HepG2 (cell line): ENCODE data around the gene ARFGEF3. TPM values are rescaled to one million over a fixed set of nuclear protein-coding genes. Genes with fewer than 3 reads are reported as not detected.
A peak's percentile ranks its signal among the peaks of the same experiment; 100 is the strongest.

ENCODE experiments used
- ATAC-seq: fragments of 200-7000 bp; cut with Tn5 transposase; 3 replicates; pipeline ENCODE4 v1.9.1; 2020; ENCODE audit warnings: mild to moderate bottlenecking, moderate library complexity
- BruUV-seq: library from RNA; stranded (reverse); fragments of 400-500 nt; replicated peaks from 2 replicates; lab custom pipeline; 2021; lab: Mats Ljungman, UMichigan
- CTCF ChIA-PET: fragments of 300-600 bp; formaldehyde crosslinking; extraction: SDS; loops from one replicate; lab custom pipeline; 2021; ENCODE audit warnings: low total read pairs, inconsistent platforms, low intra/inter-chr PET ratio; lab: Yijun Ruan, JAX
- POLR2A ChIA-PET: fragments of 350-600 bp; sonication (Branson Sonifier 250); formaldehyde crosslinking; loops from one replicate; lab custom pipeline; 2020; ENCODE audit warnings: antibody characterized with exemption, inconsistent platforms; lab: Yijun Ruan, JAX
- DNase-seq: peaks from one replicate; pipeline ENCODE4 v3.0.0-alpha.2; 2015; ENCODE audit warnings: low spot score
- FAIRE-seq: peaks from 3 replicates; lab custom pipeline; 2011; peaks lifted over from hg19 to GRCh38; lab: Jason Lieb, UNC
- H2AFZ ChIP-seq: one replicate; pipeline ENCODE4 v1.6.1; 2011; ENCODE audit warnings: low read length, inconsistent platforms
- H3K27ac ChIP-seq: fragments of 300-600 bp; 3 replicates; pipeline ENCODE4 v1.8.0; 2011; ENCODE audit warnings: mixed run types, mild to moderate bottlenecking, mixed read lengths, low read length, inconsistent platforms; ENCODE audit not compliant: insufficient read depth; ENCODE audit errors: extremely low read length
- H3K27me3 ChIP-seq, 2 experiments: fragments of 200-600 bp in 1 of 2; 2 replicates in 1 of 2; 3 replicates in 1 of 2; pipeline versions ENCODE4 v1.6.0 to v1.8.0; 2011; ENCODE audit warnings: low read length in 2 of 2, mild to moderate bottlenecking in 2 of 2, moderate library complexity in 2 of 2, inconsistent platforms in 1 of 2; ENCODE audit not compliant: insufficient read depth in 2 of 2, control insufficient read depth in 1 of 2
- H3K36me3 ChIP-seq, 2 experiments: fragments of 200-600 bp in 1 of 2; replicated peaks in 1 of 2; 2 replicates in 1 of 2; 3 replicates in 1 of 2; pipeline versions ENCODE4 v1.5.1 to v1.8.0; 2011; ENCODE audit warnings: low read length in 2 of 2, inconsistent platforms in 1 of 2; ENCODE audit not compliant: insufficient read depth in 2 of 2, control insufficient read depth in 1 of 2
- H3K4me1 ChIP-seq: 2 replicates; pipeline ENCODE4 v1.5.1; 2012; ENCODE audit warnings: low read length, inconsistent platforms; ENCODE audit not compliant: insufficient read depth
- H3K4me2 ChIP-seq: 2 replicates; pipeline ENCODE4 v1.6.0; 2011; ENCODE audit warnings: low read depth, low read length, inconsistent platforms
- H3K4me3 ChIP-seq, 3 experiments: fragments of 200-600 bp in 1 of 3; sonication (generic), shearing (Covaris generic) in 1 of 3; replicated peaks in 1 of 3; 2 replicates each; pipeline ENCODE4 v1.5.1; 2011 to 2016; ENCODE audit warnings: low read length in 3 of 3, inconsistent platforms in 2 of 3, low read depth in 2 of 3, mild to moderate bottlenecking in 2 of 3, control low read depth in 1 of 3, mixed read lengths in 1 of 3; ENCODE audit not compliant: insufficient read depth in 1 of 3
- H3K79me2 ChIP-seq: one replicate; pipeline ENCODE4 v1.6.1; 2011; ENCODE audit warnings: low read length, inconsistent platforms; ENCODE audit not compliant: insufficient read depth
- H3K9ac ChIP-seq: 2 replicates; pipeline ENCODE4 v1.6.0; 2011; ENCODE audit warnings: mild to moderate bottlenecking, low read depth, low read length, inconsistent platforms; ENCODE audit not compliant: insufficient read depth
- H3K9me3 ChIP-seq: 2 replicates; pipeline ENCODE4 v1.5.1; 2012; ENCODE audit warnings: mild to moderate bottlenecking, low read length
- H4K20me1 ChIP-seq: 2 replicates; pipeline ENCODE4 v1.6.0; 2011; ENCODE audit warnings: inconsistent platforms, mild to moderate bottlenecking, low read length, moderate library complexity; ENCODE audit not compliant: insufficient read depth
- MAFF ChIP-seq: IDR thresholded peaks from 2 replicates; pipeline ENCODE4 v1.6.1; 2011; ENCODE audit warnings: low read depth, low read length, improper control_type of control experiment
- MAFK ChIP-seq, 2 experiments: IDR thresholded peaks in 1 of 2; conservative IDR thresholded peaks in 1 of 2; 2 replicates each; pipeline ENCODE4 v1.6.1; 2011; ENCODE audit warnings: improper control_type of control experiment in 2 of 2, low read length in 2 of 2
- MXD3 ChIP-seq: IDR thresholded peaks from 2 replicates; pipeline ENCODE4 v1.6.1; 2016; ENCODE audit warnings: mild to moderate bottlenecking, missing biosample characterization, missing genetic modification reagents
- SKIL ChIP-seq: sonication (generic); formaldehyde crosslinking; IDR thresholded peaks from 2 replicates; pipeline ENCODE4 v1.8.0; 2022; ENCODE audit warnings: missing genetic modification reagents, mild to moderate bottlenecking, moderate library complexity, borderline replicate concordance
- ZBTB38 ChIP-seq: sonication (generic); formaldehyde crosslinking; IDR thresholded peaks from 2 replicates; pipeline ENCODE4 v1.5.1; 2020; ENCODE audit warnings: mild to moderate bottlenecking, missing genetic modification reagents
- ZFP36L1 ChIP-seq: sonication (generic); formaldehyde crosslinking; IDR thresholded peaks from 2 replicates; pipeline ENCODE4 v1.8.0; 2022; ENCODE audit warnings: mild to moderate bottlenecking, missing genetic modification reagents, moderate library complexity
- ZNF891 ChIP-seq: sonication (generic); formaldehyde crosslinking; IDR thresholded peaks from 2 replicates; pipeline ENCODE4 v1.5.0; 2020; ENCODE audit warnings: mild to moderate bottlenecking, missing genetic modification reagents
- WGBS: methylation state at CpG from one replicate; pipeline ENCODE4 v1.1.6; 2017; ENCODE audit warnings: low lambda C conversion rate; 5-methylcytosine and 5-hydroxymethylcytosine counted together
- in situ Hi-C: cut with HindIII; loops from 2 replicates; pipeline ENCODE4 v1.10.0; 2017; ENCODE audit warnings: low pct_unique_long_range_greater_than_20kb; ENCODE audit not compliant: extremely low pct_ligation_motif_present
- intact Hi-C: fragments of 100-400 bp; cut with micrococcal nuclease; formaldehyde crosslinking; loops from one replicate; pipeline ENCODE4 v1.10.0; 2022; ENCODE audit not compliant: unreplicated experiment
- polyA plus RNA-seq, 8 experiments: library from polyadenylated mRNA; depleted of rRNA in 3 of 8; stranded (reverse) in 7 of 8; unstranded in 1 of 8; fragments of >200 nt; fragmentation: Illumina TruSeq in 4 of 8; extraction: Trizol in 4 of 8; gene quantifications; 2 replicates each; pipeline versions ENCODE4 v1.2.1 to v1.2.3, GENCODE V29; 2011 to 2016; ENCODE audit warnings: low read depth in 4 of 8, missing spikeins in 1 of 8, mixed read lengths in 1 of 8; ENCODE audit not compliant: insufficient read depth in 1 of 8
- total RNA-seq, 5 experiments: library from RNA; depleted of rRNA; stranded (reverse); fragments of >200 nt; fragmentation: Illumina TruSeq; extraction: Trizol; gene quantifications; 2 replicates each; pipeline ENCODE4 v1.2.3, GENCODE V29; 2016; ENCODE audit warnings: low read depth in 1 of 5

Gene ARFGEF3
- total and polyA plus RNA-seq, 2 of the 13 experiments (the other 11 are each of a cell fraction or from before 2014, with no cell fraction given): 0.60 to 2.6 TPM

- Histone ChIP-seq H3K27me3 (no peaks in the 10 kb centered on the region), H3K9me3 (no peaks in the 10 kb centered on the region), H3K79me2 (no peaks in the 10 kb centered on the region), H4K20me1 (no peaks in the 10 kb centered on the region), H2AFZ (no peak overlapping the region), H3K4me3 (no peak overlapping the region), H3K4me2 (no peak overlapping the region), H3K9ac (no peak overlapping the region), H3K4me1 (no peaks in the 10 kb centered on the region), H3K27ac (no peak overlapping the region), H3K36me3 (no peaks in the 10 kb centered on the region)
- TF ChIP-seq MXD3 (CRISPR knock-in tag): no peak
- peak; percentile 70 for TF ChIP-seq MAFF
- TF ChIP-seq ZFP36L1 (CRISPR knock-in tag): no peak
- peak; percentile 70 to 72 for TF ChIP-seq MAFK (conservative IDR thresholded peaks at IDR 0.05 in 1 of 2, IDR thresholded peaks at IDR 0.05 in 1 of 2; ENCODE audit: low read length in 2 of 2)
- FAIRE-seq: peak; percentile 21
- no TSS peak for BruUV-seq
- in situ Hi-C loops (no loop called here), intact Hi-C loops (no loop called here)
- 83% methylated on average over 6 of the region's 6 CpGs for WGBS
- POLR2A ChIA-PET: no interaction called here
- ATAC-seq: no peak
- CTCF ChIA-PET: no interaction called here
- DNase-seq: no peak
Observed at GRCh38 chr6:138241934-138242333, 80.2 kb downstream of the ARFGEF3 start.

- ATAC-seq: no peak
Observed at GRCh38 chr6:138242987-138243592, 81.4 kb downstream of the ARFGEF3 start.

More at GRCh38 chr6:138242987-138243592, 81.4 kb downstream of the ARFGEF3 start:
- DNase-seq (no peak), FAIRE-seq (no peak)
- Histone ChIP-seq H3K4me3 (no peak overlapping the region), H3K4me1 (peaks cover 2% of the 10 kb centered on the region), H3K27me3 (no peaks in the 10 kb centered on the region), H3K27ac (no peak overlapping the region), H3K9ac (no peak overlapping the region), H3K4me2 (no peak overlapping the region), H3K36me3 (no peaks in the 10 kb centered on the region), H3K79me2 (no peaks in the 10 kb centered on the region), H2AFZ (no peak overlapping the region), H4K20me1 (no peaks in the 10 kb centered on the region), H3K9me3 (no peaks in the 10 kb centered on the region)
- in situ Hi-C loops (no loop called here), intact Hi-C loops (no loop called here)
- POLR2A ChIA-PET: no interaction called here
- CTCF ChIA-PET: no interaction called here
- TF ChIP-seq ZNF891 (CRISPR knock-in tag) (no peak), SKIL (CRISPR knock-in tag) (no peak), ZBTB38 (CRISPR knock-in tag) (no peak)
- BruUV-seq: no TSS peak
- 86% methylated on average over 4 of the region's 4 CpGs for WGBS
